ENCODE measurements around the gene ADD3. TPM values are rescaled to one million over a fixed set of nuclear protein-coding genes. Genes with fewer than 3 reads are reported as not detected.

Gene ADD3
- total and polyA plus RNA-seq, 10 of the 15 experiments (the other 5 are each of a cell fraction or from before 2014, with no cell fraction given) = 27.3 to 129 (median 67.8) TPM

DNA sequence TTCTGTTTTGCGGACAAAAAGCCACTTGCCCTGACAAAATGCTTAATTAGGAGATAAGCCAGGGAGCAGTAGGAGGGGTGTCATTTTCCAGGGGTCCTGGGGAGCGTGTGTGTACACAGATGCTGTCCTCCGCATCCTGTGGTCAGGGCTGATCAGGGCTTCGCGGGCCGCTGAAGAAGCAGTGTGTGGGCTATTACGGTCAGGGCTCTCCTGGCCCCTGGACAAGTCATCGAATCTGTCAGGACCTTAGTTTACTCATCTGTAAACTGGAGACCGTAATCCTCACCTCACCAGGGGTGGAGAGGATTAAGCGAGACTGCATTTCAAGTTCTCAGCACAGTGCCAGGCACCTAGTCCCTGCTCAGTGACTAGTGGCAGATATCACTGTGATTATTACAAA lies 173.7 kb downstream of the ADD3 start:
- FAIRE-seq (no peak), ATAC-seq (no peak), DNase-seq (ENCODE audit: low read depth, low spot score) (no peak)
- ChIA-PET SMC1A (ENCODE audit: uncharacterized antibody, unreplicated experiment) (no interaction called here), CTCF (no interaction called here), POLR2A (no interaction called here), RAD21 (ENCODE audit: unreplicated experiment) (no interaction called here)
- Histone ChIP-seq H3K4me1 (ENCODE audit: control insufficient read depth, insufficient read depth, low read length) (no peaks in the 10 kb centered on the region), H3K36me3 (ENCODE audit: control insufficient read depth in 2 of 2, insufficient read depth in 2 of 2, low read length in 1 of 2) (no peaks in the 10 kb centered on the region), H3K27ac (ENCODE audit: control insufficient read depth, insufficient read depth) (no peak overlapping the region), H3K9ac (ENCODE audit: control insufficient read depth, insufficient read depth, low read length) (no peak overlapping the region), H3K79me2 (ENCODE audit: control insufficient read depth, insufficient read depth, low read length) (no peaks in the 10 kb centered on the region), H2AFZ (ENCODE audit: control insufficient read depth, low read depth, low read length) (no peak overlapping the region), H3K27me3 (replicated peaks in 1 of 2; ENCODE audit: control insufficient read depth in 2 of 2, insufficient read depth in 2 of 2, low read length in 1 of 2) (peaks cover 0 to 3% of the 10 kb centered on the region in 2 experiments; a peak in 2 of 4 replicates), H3K9me3 (replicated peaks; ENCODE audit: control insufficient read depth, insufficient read depth, low read length) (no peaks in the 10 kb centered on the region), H3K4me2 (ENCODE audit: control insufficient read depth, insufficient read depth) (no peak overlapping the region), H4K20me1 (ENCODE audit: control insufficient read depth, insufficient read depth) (no peaks in the 10 kb centered on the region), H3K4me3 (no peak overlapping the region)
- TF ChIP-seq ZNF24 (IDR thresholded peaks at IDR 0.05) (no peak), KLF5 (IDR thresholded peaks at IDR 0.05; ENCODE audit: partially characterized antibody) (no peak), ASH2L (IDR thresholded peaks at IDR 0.05; ENCODE audit: borderline replicate concordance, low read depth) (no peak), CREM (IDR thresholded peaks at IDR 0.05; ENCODE audit: low read depth) (no peak), ZNF207 (IDR thresholded peaks at IDR 0.05; ENCODE audit: borderline replicate concordance) (no peak), MTA3 (IDR thresholded peaks at IDR 0.05; ENCODE audit: borderline replicate concordance, low read length) (no peak)
- TF ChIP-seq, protein P1, sequence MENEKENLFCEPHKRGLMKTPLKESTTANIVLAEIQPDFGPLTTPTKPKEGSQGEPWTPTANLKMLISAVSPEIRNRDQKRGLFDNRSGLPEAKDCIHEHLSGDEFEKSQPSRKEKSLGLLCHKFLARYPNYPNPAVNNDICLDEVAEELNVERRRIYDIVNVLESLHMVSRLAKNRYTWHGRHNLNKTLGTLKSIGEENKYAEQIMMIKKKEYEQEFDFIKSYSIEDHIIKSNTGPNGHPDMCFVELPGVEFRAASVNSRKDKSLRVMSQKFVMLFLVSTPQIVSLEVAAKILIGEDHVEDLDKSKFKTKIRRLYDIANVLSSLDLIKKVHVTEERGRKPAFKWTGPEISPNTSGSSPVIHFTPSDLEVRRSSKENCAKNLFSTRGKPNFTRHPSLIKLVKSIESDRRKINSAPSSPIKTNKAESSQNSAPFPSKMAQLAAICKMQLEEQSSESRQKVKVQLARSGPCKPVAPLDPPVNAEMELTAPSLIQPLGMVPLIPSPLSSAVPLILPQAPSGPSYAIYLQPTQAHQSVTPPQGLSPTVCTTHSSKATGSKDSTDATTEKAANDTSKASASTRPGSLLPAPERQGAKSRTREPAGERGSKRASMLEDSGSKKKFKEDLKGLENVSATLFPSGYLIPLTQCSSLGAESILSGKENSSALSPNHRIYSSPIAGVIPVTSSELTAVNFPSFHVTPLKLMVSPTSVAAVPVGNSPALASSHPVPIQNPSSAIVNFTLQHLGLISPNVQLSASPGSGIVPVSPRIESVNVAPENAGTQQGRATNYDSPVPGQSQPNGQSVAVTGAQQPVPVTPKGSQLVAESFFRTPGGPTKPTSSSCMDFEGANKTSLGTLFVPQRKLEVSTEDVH (IDR thresholded peaks at IDR 0.05; ENCODE audit: low read depth, partially characterized antibody) = no peak
- no TSS peak for BruUV-seq (replicated peaks)
- intact Hi-C loops (cut with micrococcal nuclease; ENCODE audit: unreplicated experiment) (no loop called here), in situ Hi-C loops (cut with MboI) (no loop called here)
- 62% methylated on average over 10 of the region's 10 CpGs for WGBS (ENCODE audit: insufficient coverage, insufficient replicate concordance, low lambda C conversion rate, missing lambda C conversion rate)

Measured in GM12878 (cell line).